Neural progenitor cell (in vitro differentiated cells): ENCODE results near the gene PRUNE2. TPM values are rescaled to one million over a fixed set of nuclear protein-coding genes. Genes with fewer than 3 reads are reported as not detected.

Source experiments
- DNase-seq: peaks from one replicate; pipeline ENCODE4 v3.0.0-alpha.2; 2016; ENCODE audit warnings: low spot score
- H2AFZ ChIP-seq: fragments of 200-600 bp; sonication (generic); replicated peaks from 2 replicates; pipeline ENCODE4 v1.6.1; 2016; ENCODE audit warnings: antibody characterized with exemption
- H3F3A ChIP-seq: fragments of 200-600 bp; sonication (generic); 2 replicates; pipeline ENCODE4 v1.6.1; 2016; ENCODE audit warnings: antibody characterized with exemption, low read depth
- H3K27ac ChIP-seq: fragments of 200-600 bp; sonication (generic); 2 replicates; pipeline ENCODE4 v1.5.1; 2016; ENCODE audit warnings: mild to moderate bottlenecking
- H3K27me3 ChIP-seq: fragments of 200-600 bp; sonication (generic); 2 replicates; pipeline ENCODE4 v1.6.1; 2016; ENCODE audit warnings: mild to moderate bottlenecking, moderate library complexity
- H3K36me3 ChIP-seq: fragments of 200-600 bp; sonication (generic); 2 replicates; pipeline ENCODE4 v1.5.1; 2016
- H3K4me1 ChIP-seq: fragments of 200-600 bp; sonication (generic); 2 replicates; pipeline ENCODE4 v1.6.1; 2016; ENCODE audit warnings: mixed run types
- H3K4me2 ChIP-seq: fragments of 200-600 bp; sonication (generic); 2 replicates; pipeline ENCODE4 v1.6.1; 2016
- H3K4me3 ChIP-seq: fragments of 200-600 bp; sonication (generic); 2 replicates; pipeline ENCODE4 v1.5.1; 2016
- H3K79me2 ChIP-seq: fragments of 200-600 bp; sonication (generic); 2 replicates; pipeline ENCODE4 v1.6.1; 2016; ENCODE audit warnings: low read depth
- H3K9ac ChIP-seq: fragments of 200-600 bp; sonication (generic); 2 replicates; pipeline ENCODE4 v1.6.1; 2016
- H3K9me3 ChIP-seq: fragments of 200-600 bp; sonication (generic); 2 replicates; pipeline ENCODE4 v1.5.1; 2016; ENCODE audit warnings: low read depth
- H4K20me1 ChIP-seq: fragments of 200-600 bp; sonication (generic); 2 replicates; pipeline ENCODE4 v1.6.1; 2016; ENCODE audit warnings: low read depth
- H3K27ac Mint-ChIP-seq: 3 replicates; pipeline ENCODE4 v1.8.0; 2021; ENCODE audit warnings: mixed read lengths
- H3K27me3 Mint-ChIP-seq: 2 replicates; pipeline ENCODE4 v1.8.0; 2022; ENCODE audit warnings: low read depth, mild to moderate bottlenecking, inconsistent platforms, moderate library complexity, mixed read lengths; ENCODE audit not compliant: insufficient read depth
- H3K36me3 Mint-ChIP-seq: 3 replicates; pipeline ENCODE4 v1.8.0; 2021; ENCODE audit warnings: mixed read lengths
- H3K4me1 Mint-ChIP-seq: 3 replicates; pipeline ENCODE4 v1.8.0; 2021; ENCODE audit warnings: mixed read lengths
- H3K4me3 Mint-ChIP-seq: 3 replicates; pipeline ENCODE4 v1.8.0; 2021; ENCODE audit warnings: mild to moderate bottlenecking, moderate library complexity, mixed read lengths
- H3K9me3 Mint-ChIP-seq: 3 replicates; pipeline ENCODE4 v1.8.0; 2020; ENCODE audit warnings: mixed read lengths
- CTCF ChIP-seq: fragments of 200-600 bp; sonication (generic); IDR thresholded peaks from 2 replicates; pipeline ENCODE4 v1.5.1; 2017; ENCODE audit warnings: antibody characterized with exemption, mild to moderate bottlenecking
- EZH2 ChIP-seq: fragments of 200-600 bp; sonication (generic); IDR thresholded peaks from 2 replicates; pipeline ENCODE4 v1.6.1; 2017; ENCODE audit warnings: antibody characterized with exemption, mild to moderate bottlenecking, moderate library complexity
- EZH2phosphoT487 ChIP-seq: fragments of 200-600 bp; sonication (generic); IDR thresholded peaks from 2 replicates; pipeline ENCODE4 v1.6.1; 2017; ENCODE audit warnings: antibody characterized with exemption
- total RNA-seq: library from RNA; depleted of rRNA; stranded (reverse); fragments of >200 nt; gene quantifications from 2 replicates; pipeline ENCODE4 v1.2.3, GENCODE V29; 2015; ENCODE audit warnings: low replicate concordance

Gene PRUNE2
- total RNA-seq, 1 donor from 2014 or later: 28.2 TPM

GRCh38 chr9:76586390-76587314, 319.3 kb downstream of the PRUNE2 start:
- H3K4me3 Mint-ChIP-seq: no peak overlapping the region

DNA sequence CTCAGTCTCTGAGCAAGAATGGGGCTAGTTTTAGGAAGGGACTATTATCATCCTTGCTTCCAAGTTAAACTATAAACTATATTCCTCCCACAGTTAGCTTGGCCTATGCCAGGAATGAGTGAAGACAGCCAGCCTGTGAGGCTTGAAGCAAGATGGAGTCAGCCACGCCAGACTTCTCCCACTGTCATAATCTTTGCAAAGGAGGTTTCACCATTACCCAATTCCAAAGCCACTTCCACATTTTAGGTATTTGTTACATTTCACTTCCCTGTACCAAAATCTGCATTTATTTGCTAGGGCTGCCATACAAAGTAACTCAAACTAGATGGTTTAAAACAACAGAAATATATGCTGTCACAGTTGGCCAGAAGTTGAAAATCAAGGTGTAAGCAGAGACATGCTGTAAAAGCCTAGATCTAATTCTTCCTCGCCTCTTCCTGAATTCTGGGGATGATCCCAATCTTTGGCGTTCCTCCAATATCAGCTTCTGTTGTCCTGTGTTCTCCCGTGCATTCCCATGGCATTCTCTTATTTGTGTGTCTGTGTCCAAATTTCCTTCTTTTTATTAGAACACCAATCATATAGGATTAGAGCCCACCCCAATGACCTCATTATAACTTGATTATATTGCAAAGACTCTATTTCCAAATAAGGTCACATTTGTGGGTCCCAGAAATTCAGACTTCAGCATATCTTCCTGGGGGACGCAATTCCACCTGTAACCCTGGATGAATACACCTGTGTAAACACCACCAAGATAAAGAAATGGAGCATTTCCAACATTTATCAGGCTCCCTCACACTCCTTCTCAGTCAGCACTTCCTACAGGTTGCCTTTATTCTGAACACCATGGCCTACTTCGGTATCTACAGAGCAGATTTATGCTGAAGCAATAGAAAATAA, 320.2 kb downstream of the PRUNE2 start:
- Histone ChIP-seq H3K4me2 (no peak overlapping the region), H3K4me1 (peaks cover 5% of the 10 kb centered on the region), H3K9me3 (no peaks in the 10 kb centered on the region), H3K9ac (no peak overlapping the region), H3K36me3 (no peaks in the 10 kb centered on the region), H3F3A (peaks cover 1% of the 10 kb centered on the region), H4K20me1 (no peaks in the 10 kb centered on the region), H3K79me2 (no peaks in the 10 kb centered on the region), H3K27ac (no peak overlapping the region), H2AFZ (no peak overlapping the region), H3K27me3 (no peaks in the 10 kb centered on the region), H3K4me3 (no peak overlapping the region)
- DNase-seq: no peak
- H3K36me3 Mint-ChIP-seq: no peaks in the 10 kb centered on the region
- H3K4me3 Mint-ChIP-seq: no peak overlapping the region
- H3K27ac Mint-ChIP-seq: no peak overlapping the region
- H3K4me1 Mint-ChIP-seq: peaks cover 12% of the 10 kb centered on the region
- TF ChIP-seq CTCF (no peak), EZH2 (no peak), EZH2phosphoT487 (no peak)
- H3K27me3 Mint-ChIP-seq: no peaks in the 10 kb centered on the region
- peaks cover 4% of the 10 kb centered on the region for H3K9me3 Mint-ChIP-seq

More at GRCh38 chr9:76586390-76587314, 319.3 kb downstream of the PRUNE2 start:
- H3K9me3 Mint-ChIP-seq: peaks cover 3% of the 10 kb centered on the region
- H3K27me3 Mint-ChIP-seq: no peaks in the 10 kb centered on the region
- no peaks in the 10 kb centered on the region for H3K36me3 Mint-ChIP-seq
- no peaks in the 10 kb centered on the region for H3K27me3 ChIP-seq
- no peaks in the 10 kb centered on the region for H4K20me1 ChIP-seq
- H3K4me1 ChIP-seq: peaks cover 10% of the 10 kb centered on the region
- DNase-seq: no peak
- no peaks in the 10 kb centered on the region for H3K79me2 ChIP-seq
- H3K27ac Mint-ChIP-seq: peak overlapping the region; percentile 71
- TF ChIP-seq EZH2: no peak
- H3K9ac ChIP-seq: no peak overlapping the region
- H3K4me2 ChIP-seq: no peak overlapping the region
- no peaks in the 10 kb centered on the region for H3K9me3 ChIP-seq
- no peaks in the 10 kb centered on the region for H3K36me3 ChIP-seq
- no peak overlapping the region for H3K4me3 ChIP-seq
- peaks cover 9% of the 10 kb centered on the region for H3F3A ChIP-seq
- H3K4me1 Mint-ChIP-seq: peaks cover 18% of the 10 kb centered on the region
- peak overlapping the region; percentile 17 for H2AFZ ChIP-seq
- H3K27ac ChIP-seq: no peak overlapping the region

GRCh38 chr9:76583256-76583655, 322.7 kb downstream of the PRUNE2 start:
- H3K4me1 Mint-ChIP-seq: peaks cover 18% of the 10 kb centered on the region
- H3K36me3 ChIP-seq: no peaks in the 10 kb centered on the region
- no peaks in the 10 kb centered on the region for H3K79me2 ChIP-seq
- H3F3A ChIP-seq: no peaks in the 10 kb centered on the region
- TF ChIP-seq EZH2phosphoT487 (no peak), EZH2 (no peak), CTCF (no peak)
- no peak overlapping the region for H3K9ac ChIP-seq
- no peaks in the 10 kb centered on the region for H4K20me1 ChIP-seq
- no peaks in the 10 kb centered on the region for H3K36me3 Mint-ChIP-seq
- DNase-seq: no peak
- no peak overlapping the region for H3K4me3 Mint-ChIP-seq
- H3K27me3 ChIP-seq: no peaks in the 10 kb centered on the region
- H3K27me3 Mint-ChIP-seq: no peaks in the 10 kb centered on the region
- no peak overlapping the region for H3K4me3 ChIP-seq
- no peak overlapping the region for H3K27ac Mint-ChIP-seq
- peaks cover 2% of the 10 kb centered on the region for H3K9me3 Mint-ChIP-seq
- no peaks in the 10 kb centered on the region for H3K9me3 ChIP-seq
- H3K27ac ChIP-seq: no peak overlapping the region
- H2AFZ ChIP-seq: peak overlapping the region; percentile 17
- H3K4me1 ChIP-seq: peaks cover 5% of the 10 kb centered on the region
- H3K4me2 ChIP-seq: no peak overlapping the region
